Ascending aorta (tissue), 2 donors: ENCODE data around the gene FAM193B. TPM values are rescaled to one million over a fixed set of nuclear protein-coding genes. Genes with fewer than 3 reads are reported as not detected.

Experiments
- DNase-seq, 2 donors: peaks; one replicate each; pipeline ENCODE4 v3.0.0-alpha.2; 2019; ENCODE audit warnings: low spot score in 2 of 2
- H3K27ac ChIP-seq, 2 donors: fragments of 200-600 bp; sonication (generic); one replicate each; pipeline ENCODE4 v1.5.1; 2016 to 2017; ENCODE audit warnings: mild to moderate bottlenecking in 1 of 2
- H3K27me3 ChIP-seq: fragments of 200-600 bp; sonication (generic); one replicate; pipeline ENCODE4 v1.5.1; 2017
- H3K36me3 ChIP-seq, 2 donors: fragments of 200-600 bp; sonication (generic); one replicate each; pipeline ENCODE4 v1.5.1; 2016
- H3K4me1 ChIP-seq, 2 donors: fragments of 200-600 bp; sonication (generic); one replicate each; pipeline ENCODE4 v1.5.1; 2016 to 2017; ENCODE audit warnings: mild to moderate bottlenecking in 1 of 2
- H3K4me3 ChIP-seq, 2 donors: fragments of 200-600 bp; sonication (generic); one replicate each; pipeline ENCODE4 v1.5.1; 2016 to 2017; ENCODE audit warnings: mild to moderate bottlenecking in 1 of 2
- H3K9me3 ChIP-seq, 2 donors: fragments of 200-600 bp; sonication (generic); one replicate each; pipeline ENCODE4 v1.5.1; 2016
- intact Hi-C: fragments of 100-400 bp; cut with DNase I; formaldehyde crosslinking; loops from one replicate; pipeline ENCODE4 v1.15.1; 2023
- total RNA-seq: library from RNA; depleted of rRNA; stranded (reverse); fragments of >200 nt; gene quantifications from one replicate; pipeline ENCODE4 v1.1.0, GENCODE V29; 2016
- TF ChIP-seq, protein P1 (sequence below), 3 experiments: fragments of 200-600 bp in 2 of 3; fragments of 450-650 bp in 1 of 3; sonication (generic) in 2 of 3; IDR thresholded peaks; one replicate each; pipeline ENCODE4 v1.5.1; 2016 to 2019; ENCODE audit warnings: antibody characterized with exemption in 3 of 3, mild to moderate bottlenecking in 1 of 3, moderate library complexity in 1 of 3

The FAM193B gene
- total RNA-seq, 1 donor from 2014 or later: 116 TPM

DNA sequence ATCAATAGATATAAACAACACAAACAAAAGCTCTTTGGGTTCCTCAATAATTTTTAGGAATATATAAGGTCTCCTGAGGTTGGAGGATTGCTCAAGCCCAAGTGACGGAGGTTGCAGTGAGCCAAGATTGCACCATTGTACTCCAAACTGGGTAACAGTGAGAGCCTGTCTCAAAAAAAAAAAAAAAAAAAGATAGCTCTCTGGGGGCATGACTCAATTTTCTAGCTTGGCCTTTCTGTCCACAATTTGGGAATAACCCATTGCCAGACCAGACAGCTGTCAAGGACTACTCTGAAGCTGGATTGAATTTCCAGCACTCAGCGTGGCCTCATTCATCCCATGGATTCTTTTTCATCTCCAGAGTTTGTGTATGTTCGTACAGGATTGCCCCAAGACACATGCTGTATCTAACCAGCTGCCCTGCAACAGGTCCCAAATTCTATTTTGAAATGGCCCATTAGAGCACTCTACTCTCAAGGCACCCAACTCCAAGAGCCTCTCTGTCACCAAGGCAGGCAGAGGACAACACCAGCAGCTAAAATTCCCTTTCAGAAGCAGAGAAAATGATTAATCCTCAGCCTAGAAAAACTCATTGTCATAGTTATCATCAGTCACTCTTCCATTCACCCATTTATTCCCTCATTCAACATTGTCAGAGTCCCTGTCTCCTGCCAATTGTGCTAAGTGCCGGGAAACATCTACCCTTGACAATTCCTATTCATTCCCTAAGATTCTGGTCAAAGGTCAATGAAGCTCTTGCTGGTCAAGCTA, 8.7 kb downstream of the FAM193B start:
- peaks cover 21 to 55% of the 10 kb centered on the region in 2 donors for H3K4me1 ChIP-seq
- peak overlapping the region; percentile 89 to 93 for H3K27ac ChIP-seq
- H3K36me3 ChIP-seq: peaks cover 1 to 3% of the 10 kb centered on the region in 2 donors
- TF ChIP-seq, protein P1, sequence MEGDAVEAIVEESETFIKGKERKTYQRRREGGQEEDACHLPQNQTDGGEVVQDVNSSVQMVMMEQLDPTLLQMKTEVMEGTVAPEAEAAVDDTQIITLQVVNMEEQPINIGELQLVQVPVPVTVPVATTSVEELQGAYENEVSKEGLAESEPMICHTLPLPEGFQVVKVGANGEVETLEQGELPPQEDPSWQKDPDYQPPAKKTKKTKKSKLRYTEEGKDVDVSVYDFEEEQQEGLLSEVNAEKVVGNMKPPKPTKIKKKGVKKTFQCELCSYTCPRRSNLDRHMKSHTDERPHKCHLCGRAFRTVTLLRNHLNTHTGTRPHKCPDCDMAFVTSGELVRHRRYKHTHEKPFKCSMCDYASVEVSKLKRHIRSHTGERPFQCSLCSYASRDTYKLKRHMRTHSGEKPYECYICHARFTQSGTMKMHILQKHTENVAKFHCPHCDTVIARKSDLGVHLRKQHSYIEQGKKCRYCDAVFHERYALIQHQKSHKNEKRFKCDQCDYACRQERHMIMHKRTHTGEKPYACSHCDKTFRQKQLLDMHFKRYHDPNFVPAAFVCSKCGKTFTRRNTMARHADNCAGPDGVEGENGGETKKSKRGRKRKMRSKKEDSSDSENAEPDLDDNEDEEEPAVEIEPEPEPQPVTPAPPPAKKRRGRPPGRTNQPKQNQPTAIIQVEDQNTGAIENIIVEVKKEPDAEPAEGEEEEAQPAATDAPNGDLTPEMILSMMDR (IDR thresholded peaks at IDR 0.05): no peak
- peak overlapping the region in 1 of 2 donors; percentile 9 for H3K4me3 ChIP-seq
- intact Hi-C loops: loop anchor here (2.0 kb wide), 1 partner anchor 49 kb away; the partner anchor contains the start of gene PDLIM7
- peak; percentile 61 to 94 for DNase-seq
- H3K9me3 ChIP-seq: no peaks in the 10 kb centered on the region
- H3K27me3 ChIP-seq: no peaks in the 10 kb centered on the region

- TF ChIP-seq, protein P1 (IDR thresholded peaks at IDR 0.05): no peak
- H3K27ac ChIP-seq: peak overlapping the region; percentile 50 to 89
- H3K4me1 ChIP-seq: peaks cover 32 to 68% of the 10 kb centered on the region in 2 donors
Measured at GRCh38 chr5:177542816-177543465, 11.4 kb downstream of the FAM193B start.

GRCh38 chr5:177540438-177540837, 13.9 kb downstream of the FAM193B start:
- DNase-seq: no peak
- peak overlapping the region; percentile 81 to 82 for H3K27ac ChIP-seq
- peaks cover 40 to 71% of the 10 kb centered on the region in 2 donors for H3K4me1 ChIP-seq
- intact Hi-C loops: no loop called here
- no peaks in the 10 kb centered on the region for H3K27me3 ChIP-seq
- TF ChIP-seq, protein P1 (IDR thresholded peaks at IDR 0.05): no peak
- peaks cover 4 to 6% of the 10 kb centered on the region in 2 donors for H3K36me3 ChIP-seq
- H3K4me3 ChIP-seq: no peak overlapping the region
- H3K9me3 ChIP-seq: no peaks in the 10 kb centered on the region

More at GRCh38 chr5:177542816-177543465, 11.4 kb downstream of the FAM193B start:
- no peaks in the 10 kb centered on the region for H3K27me3 ChIP-seq
- intact Hi-C loops: no loop called here
- no peaks in the 10 kb centered on the region for H3K36me3 ChIP-seq
- DNase-seq: no peak
- no peak overlapping the region for H3K4me3 ChIP-seq
- H3K9me3 ChIP-seq: no peaks in the 10 kb centered on the region

- Histone ChIP-seq H3K27me3 (no peaks in the 10 kb centered on the region), H3K9me3 (no peaks in the 10 kb centered on the region), H3K36me3 (peaks cover 6 to 11% of the 10 kb centered on the region in 2 donors), H3K27ac (peak overlapping the region; percentile 81 to 82), H3K4me3 (no peak overlapping the region), H3K4me1 (peaks cover 37 to 71% of the 10 kb centered on the region in 2 donors)
- TF ChIP-seq, protein P1 (IDR thresholded peaks at IDR 0.05): no peak
- peak in 1 of 2 donors; percentile 77 for DNase-seq
- intact Hi-C loops: loop anchor here (1.0 kb wide), 1 partner anchor 14 kb away; no protein-coding TSS in a partner anchor
Measured at GRCh38 chr5:177539411-177539810, 15.0 kb downstream of the FAM193B start.

DNA sequence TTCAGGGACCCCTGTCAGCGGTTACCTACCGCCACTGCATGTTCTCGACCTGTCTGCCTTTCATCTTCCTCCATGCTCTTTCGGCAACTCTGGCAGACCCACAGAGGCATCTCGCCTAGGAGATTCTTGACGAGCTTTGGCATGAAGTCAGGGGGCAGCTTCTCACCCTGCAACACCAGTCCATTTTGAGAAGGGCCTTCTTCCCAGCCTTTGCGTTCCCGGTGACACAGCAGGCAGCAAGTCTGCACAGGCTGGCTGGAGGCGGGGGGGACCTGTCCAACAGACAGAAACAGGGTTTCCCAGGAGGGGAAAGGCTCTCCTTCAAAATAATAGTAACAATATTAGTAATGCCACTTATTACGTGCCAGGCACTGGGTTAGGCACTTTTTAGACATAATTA, 15.5 kb downstream of the FAM193B start:
- H3K4me1 ChIP-seq: peaks cover 36 to 66% of the 10 kb centered on the region in 2 donors
- no peak for DNase-seq
- H3K27ac ChIP-seq: peak overlapping the region; percentile 81 to 82
- intact Hi-C loops: loop anchor here (1.0 kb wide), 1 partner anchor 14 kb away; no protein-coding TSS in a partner anchor
- H3K36me3 ChIP-seq: peaks cover 6 to 16% of the 10 kb centered on the region in 2 donors
- no peaks in the 10 kb centered on the region for H3K9me3 ChIP-seq
- no peak overlapping the region for H3K4me3 ChIP-seq
- TF ChIP-seq, protein P1 (IDR thresholded peaks at IDR 0.05): no peak
- H3K27me3 ChIP-seq: no peaks in the 10 kb centered on the region
